ENCODE data around the gene ADARB1. TPM values are rescaled to one million over a fixed set of nuclear protein-coding genes. Genes with fewer than 3 reads are reported as not detected.

The ADARB1 gene
- total and polyA plus RNA-seq, 2 experiments from 2014 or later, result 4.8 to 14.8 TPM

DNA sequence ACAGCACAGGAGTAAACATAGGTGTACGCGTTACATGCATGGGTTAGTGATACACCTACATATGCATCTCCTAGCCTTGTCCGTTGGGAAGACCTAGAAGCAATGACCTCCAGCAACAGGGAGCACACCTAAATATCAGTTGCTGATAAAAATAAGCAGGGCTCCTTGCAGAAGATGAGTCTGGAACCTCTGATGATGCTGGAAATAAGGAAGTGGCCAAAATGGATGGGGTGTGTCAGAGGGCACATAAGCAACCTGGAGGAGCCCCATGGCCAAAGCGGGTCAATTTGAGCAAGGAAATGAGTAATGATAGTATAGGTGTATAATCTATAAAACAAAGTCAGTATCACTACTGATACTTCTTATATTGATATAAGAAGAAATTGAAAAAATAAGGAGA is 13.7 kb downstream of the ADARB1 start:
- H3K36me3 ChIP-seq (ENCODE audit: insufficient read depth), result no peaks in the 10 kb centered on the region
- H3K27me3 ChIP-seq (ENCODE audit: insufficient read depth), result no peaks in the 10 kb centered on the region
- no peak for DNase-seq (ENCODE audit: low spot score)
- H3K9me3 Mint-ChIP-seq, result no peaks in the 10 kb centered on the region
- H3K27me3 Mint-ChIP-seq (ENCODE audit: insufficient read depth, low read depth, poor library complexity), result no peaks in the 10 kb centered on the region
- no peak for ATAC-seq
- H3K9me2 ChIP-seq (ENCODE audit: insufficient read depth), result no peaks in the 10 kb centered on the region
- no peaks in the 10 kb centered on the region for H3K36me3 Mint-ChIP-seq (ENCODE audit: low read depth)
- H3F3A ChIP-seq (replicated peaks; ENCODE audit: low read depth), result no peaks in the 10 kb centered on the region
- H3K4me1 Mint-ChIP-seq, result peaks cover 7% of the 10 kb centered on the region
- no peak overlapping the region for H3K4me2 ChIP-seq
- no peak overlapping the region for H3K27ac ChIP-seq (ENCODE audit: low read depth)
- H3K79me2 ChIP-seq (replicated peaks; ENCODE audit: insufficient read depth), result peaks cover 15% of the 10 kb centered on the region
- no peak overlapping the region for H3K4me3 Mint-ChIP-seq
- TF ChIP-seq ETS1 (IDR thresholded peaks at IDR 0.05) (no peak), CREB1 (CRISPR knock-in tag; IDR thresholded peaks at IDR 0.05; ENCODE audit: low read depth) (no peak)
- H3K4me3 ChIP-seq, result no peak overlapping the region
- H2AFZ ChIP-seq, result no peak overlapping the region
- peaks cover 10% of the 10 kb centered on the region for H4K20me1 ChIP-seq (replicated peaks; ENCODE audit: insufficient read depth)
- no peaks in the 10 kb centered on the region; the same call in 1 of the 2 replicates for H3K4me1 ChIP-seq (ENCODE audit: insufficient read depth)
- H3K27ac Mint-ChIP-seq, result no peak overlapping the region

DNA sequence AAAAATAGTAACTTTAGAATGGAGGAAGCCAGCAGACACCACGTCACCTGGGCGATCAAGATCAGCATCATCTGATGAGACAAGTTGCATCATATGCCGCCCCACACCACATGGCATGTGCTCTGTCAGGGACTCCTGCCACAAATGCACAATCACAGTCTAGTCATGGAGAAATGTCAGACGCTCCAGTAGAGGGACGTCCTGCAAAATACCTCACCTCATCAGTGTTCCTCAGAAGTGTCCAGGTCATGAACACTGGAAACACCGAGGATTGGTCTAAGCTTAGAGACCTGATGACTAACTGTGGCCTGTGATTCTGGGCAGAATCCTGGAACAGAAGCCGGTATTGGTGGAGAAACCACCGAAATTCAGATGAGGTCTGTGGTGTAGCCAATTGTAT is 14.3 kb downstream of the ADARB1 start:
- Histone ChIP-seq H3K36me3 (ENCODE audit: insufficient read depth) (no peaks in the 10 kb centered on the region), H3K79me2 (replicated peaks; ENCODE audit: insufficient read depth) (peaks cover 13% of the 10 kb centered on the region), H3K9me2 (ENCODE audit: insufficient read depth) (no peaks in the 10 kb centered on the region), H3K4me3 (no peak overlapping the region), H4K20me1 (replicated peaks; ENCODE audit: insufficient read depth) (peaks cover 10% of the 10 kb centered on the region; the same call in 1 of the 2 replicates), H3F3A (replicated peaks; ENCODE audit: low read depth) (no peaks in the 10 kb centered on the region), H3K4me1 (ENCODE audit: insufficient read depth) (no peaks in the 10 kb centered on the region; the same call in 1 of the 2 replicates), H3K27me3 (ENCODE audit: insufficient read depth) (no peaks in the 10 kb centered on the region), H3K4me2 (no peak overlapping the region), H2AFZ (no peak overlapping the region), H3K27ac (ENCODE audit: low read depth) (no peak overlapping the region)
- Mint-ChIP-seq H3K9me3 (no peaks in the 10 kb centered on the region), H3K27me3 (ENCODE audit: insufficient read depth, low read depth, poor library complexity) (peaks cover 5% of the 10 kb centered on the region), H3K36me3 (ENCODE audit: low read depth) (no peaks in the 10 kb centered on the region), H3K4me1 (peaks cover 10% of the 10 kb centered on the region), H3K4me3 (no peak overlapping the region), H3K27ac (no peak overlapping the region)
- ATAC-seq, result no peak
- DNase-seq (ENCODE audit: low spot score), result no peak
- TF ChIP-seq ZNF331 (CRISPR knock-in tag; IDR thresholded peaks at IDR 0.05; ENCODE audit: low read depth), result no peak
- TF ChIP-seq EZH2 (IDR thresholded peaks at IDR 0.05; ENCODE audit: low read depth, unreplicated experiment), result no peak
- no peak for TF ChIP-seq POLR2AphosphoS5 (IDR thresholded peaks at IDR 0.05; ENCODE audit: low read depth)
- no peak for TF ChIP-seq STAT1 (IDR thresholded peaks at IDR 0.05; ENCODE audit: unreplicated experiment)
- TF ChIP-seq, protein P1, sequence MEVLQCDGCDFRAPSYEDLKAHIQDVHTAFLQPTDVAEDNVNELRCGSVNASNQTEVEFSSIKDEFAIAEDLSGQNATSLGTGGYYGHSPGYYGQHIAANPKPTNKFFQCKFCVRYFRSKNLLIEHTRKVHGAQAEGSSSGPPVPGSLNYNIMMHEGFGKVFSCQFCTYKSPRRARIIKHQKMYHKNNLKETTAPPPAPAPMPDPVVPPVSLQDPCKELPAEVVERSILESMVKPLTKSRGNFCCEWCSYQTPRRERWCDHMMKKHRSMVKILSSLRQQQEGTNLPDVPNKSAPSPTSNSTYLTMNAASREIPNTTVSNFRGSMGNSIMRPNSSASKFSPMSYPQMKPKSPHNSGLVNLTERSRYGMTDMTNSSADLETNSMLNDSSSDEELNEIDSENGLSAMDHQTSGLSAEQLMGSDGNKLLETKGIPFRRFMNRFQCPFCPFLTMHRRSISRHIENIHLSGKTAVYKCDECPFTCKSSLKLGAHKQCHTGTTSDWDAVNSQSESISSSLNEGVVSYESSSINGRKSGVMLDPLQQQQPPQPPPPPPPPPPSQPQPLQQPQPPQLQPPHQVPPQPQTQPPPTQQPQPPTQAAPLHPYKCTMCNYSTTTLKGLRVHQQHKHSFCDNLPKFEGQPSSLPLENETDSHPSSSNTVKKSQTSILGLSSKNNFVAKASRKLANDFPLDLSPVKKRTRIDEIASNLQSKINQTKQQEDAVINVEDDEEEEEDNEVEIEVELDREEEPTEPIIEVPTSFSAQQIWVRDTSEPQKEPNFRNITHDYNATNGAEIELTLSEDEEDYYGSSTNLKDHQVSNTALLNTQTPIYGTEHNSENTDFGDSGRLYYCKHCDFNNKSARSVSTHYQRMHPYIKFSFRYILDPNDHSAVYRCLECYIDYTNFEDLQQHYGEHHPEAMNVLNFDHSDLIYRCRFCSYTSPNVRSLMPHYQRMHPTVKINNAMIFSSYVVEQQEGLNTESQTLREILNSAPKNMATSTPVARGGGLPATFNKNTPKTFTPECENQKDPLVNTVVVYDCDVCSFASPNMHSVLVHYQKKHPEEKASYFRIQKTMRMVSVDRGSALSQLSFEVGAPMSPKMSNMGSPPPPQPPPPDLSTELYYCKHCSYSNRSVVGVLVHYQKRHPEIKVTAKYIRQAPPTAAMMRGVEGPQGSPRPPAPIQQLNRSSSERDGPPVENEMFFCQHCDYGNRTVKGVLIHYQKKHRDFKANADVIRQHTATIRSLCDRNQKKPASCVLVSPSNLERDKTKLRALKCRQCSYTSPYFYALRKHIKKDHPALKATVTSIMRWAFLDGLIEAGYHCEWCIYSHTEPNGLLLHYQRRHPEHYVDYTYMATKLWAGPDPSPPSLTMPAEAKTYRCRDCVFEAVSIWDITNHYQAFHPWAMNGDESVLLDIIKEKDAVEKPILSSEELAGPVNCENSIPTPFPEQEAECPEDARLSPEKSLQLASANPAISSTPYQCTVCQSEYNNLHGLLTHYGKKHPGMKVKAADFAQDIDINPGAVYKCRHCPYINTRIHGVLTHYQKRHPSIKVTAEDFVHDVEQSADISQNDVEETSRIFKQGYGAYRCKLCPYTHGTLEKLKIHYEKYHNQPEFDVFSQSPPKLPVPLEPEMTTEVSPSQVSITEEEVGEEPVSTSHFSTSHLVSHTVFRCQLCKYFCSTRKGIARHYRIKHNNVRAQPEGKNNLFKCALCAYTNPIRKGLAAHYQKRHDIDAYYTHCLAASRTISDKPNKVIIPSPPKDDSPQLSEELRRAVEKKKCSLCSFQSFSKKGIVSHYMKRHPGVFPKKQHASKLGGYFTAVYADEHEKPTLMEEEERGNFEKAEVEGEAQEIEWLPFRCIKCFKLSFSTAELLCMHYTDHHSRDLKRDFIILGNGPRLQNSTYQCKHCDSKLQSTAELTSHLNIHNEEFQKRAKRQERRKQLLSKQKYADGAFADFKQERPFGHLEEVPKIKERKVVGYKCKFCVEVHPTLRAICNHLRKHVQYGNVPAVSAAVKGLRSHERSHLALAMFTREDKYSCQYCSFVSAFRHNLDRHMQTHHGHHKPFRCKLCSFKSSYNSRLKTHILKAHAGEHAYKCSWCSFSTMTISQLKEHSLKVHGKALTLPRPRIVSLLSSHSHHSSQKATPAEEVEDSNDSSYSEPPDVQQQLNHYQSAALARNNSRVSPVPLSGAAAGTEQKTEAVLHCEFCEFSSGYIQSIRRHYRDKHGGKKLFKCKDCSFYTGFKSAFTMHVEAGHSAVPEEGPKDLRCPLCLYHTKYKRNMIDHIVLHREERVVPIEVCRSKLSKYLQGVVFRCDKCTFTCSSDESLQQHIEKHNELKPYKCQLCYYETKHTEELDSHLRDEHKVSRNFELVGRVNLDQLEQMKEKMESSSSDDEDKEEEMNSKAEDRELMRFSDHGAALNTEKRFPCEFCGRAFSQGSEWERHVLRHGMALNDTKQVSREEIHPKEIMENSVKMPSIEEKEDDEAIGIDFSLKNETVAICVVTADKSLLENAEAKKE (CRISPR knock-in tag; IDR thresholded peaks at IDR 0.05), result no peak
- TF ChIP-seq ETS1 (IDR thresholded peaks at IDR 0.05), result no peak
- no peak for TF ChIP-seq EZH2phosphoT487 (IDR thresholded peaks at IDR 0.05; ENCODE audit: unreplicated experiment)
- TF ChIP-seq JUNB (IDR thresholded peaks at IDR 0.05; ENCODE audit: unreplicated experiment), result no peak
- TF ChIP-seq CREB1 (CRISPR knock-in tag; IDR thresholded peaks at IDR 0.05; ENCODE audit: low read depth), result no peak
- TF ChIP-seq, protein P2, sequence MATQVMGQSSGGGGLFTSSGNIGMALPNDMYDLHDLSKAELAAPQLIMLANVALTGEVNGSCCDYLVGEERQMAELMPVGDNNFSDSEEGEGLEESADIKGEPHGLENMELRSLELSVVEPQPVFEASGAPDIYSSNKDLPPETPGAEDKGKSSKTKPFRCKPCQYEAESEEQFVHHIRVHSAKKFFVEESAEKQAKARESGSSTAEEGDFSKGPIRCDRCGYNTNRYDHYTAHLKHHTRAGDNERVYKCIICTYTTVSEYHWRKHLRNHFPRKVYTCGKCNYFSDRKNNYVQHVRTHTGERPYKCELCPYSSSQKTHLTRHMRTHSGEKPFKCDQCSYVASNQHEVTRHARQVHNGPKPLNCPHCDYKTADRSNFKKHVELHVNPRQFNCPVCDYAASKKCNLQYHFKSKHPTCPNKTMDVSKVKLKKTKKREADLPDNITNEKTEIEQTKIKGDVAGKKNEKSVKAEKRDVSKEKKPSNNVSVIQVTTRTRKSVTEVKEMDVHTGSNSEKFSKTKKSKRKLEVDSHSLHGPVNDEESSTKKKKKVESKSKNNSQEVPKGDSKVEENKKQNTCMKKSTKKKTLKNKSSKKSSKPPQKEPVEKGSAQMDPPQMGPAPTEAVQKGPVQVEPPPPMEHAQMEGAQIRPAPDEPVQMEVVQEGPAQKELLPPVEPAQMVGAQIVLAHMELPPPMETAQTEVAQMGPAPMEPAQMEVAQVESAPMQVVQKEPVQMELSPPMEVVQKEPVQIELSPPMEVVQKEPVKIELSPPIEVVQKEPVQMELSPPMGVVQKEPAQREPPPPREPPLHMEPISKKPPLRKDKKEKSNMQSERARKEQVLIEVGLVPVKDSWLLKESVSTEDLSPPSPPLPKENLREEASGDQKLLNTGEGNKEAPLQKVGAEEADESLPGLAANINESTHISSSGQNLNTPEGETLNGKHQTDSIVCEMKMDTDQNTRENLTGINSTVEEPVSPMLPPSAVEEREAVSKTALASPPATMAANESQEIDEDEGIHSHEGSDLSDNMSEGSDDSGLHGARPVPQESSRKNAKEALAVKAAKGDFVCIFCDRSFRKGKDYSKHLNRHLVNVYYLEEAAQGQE (IDR thresholded peaks at IDR 0.05; ENCODE audit: unreplicated experiment), result no peak
